ENCODE data around the gene SHLD1.
"Not testable (repeated sequence)": the region's sequence is repeated elsewhere in the genome, so short reads cannot be mapped to it uniquely, and the experiment has no call there.

The SHLD1 gene

DNA sequence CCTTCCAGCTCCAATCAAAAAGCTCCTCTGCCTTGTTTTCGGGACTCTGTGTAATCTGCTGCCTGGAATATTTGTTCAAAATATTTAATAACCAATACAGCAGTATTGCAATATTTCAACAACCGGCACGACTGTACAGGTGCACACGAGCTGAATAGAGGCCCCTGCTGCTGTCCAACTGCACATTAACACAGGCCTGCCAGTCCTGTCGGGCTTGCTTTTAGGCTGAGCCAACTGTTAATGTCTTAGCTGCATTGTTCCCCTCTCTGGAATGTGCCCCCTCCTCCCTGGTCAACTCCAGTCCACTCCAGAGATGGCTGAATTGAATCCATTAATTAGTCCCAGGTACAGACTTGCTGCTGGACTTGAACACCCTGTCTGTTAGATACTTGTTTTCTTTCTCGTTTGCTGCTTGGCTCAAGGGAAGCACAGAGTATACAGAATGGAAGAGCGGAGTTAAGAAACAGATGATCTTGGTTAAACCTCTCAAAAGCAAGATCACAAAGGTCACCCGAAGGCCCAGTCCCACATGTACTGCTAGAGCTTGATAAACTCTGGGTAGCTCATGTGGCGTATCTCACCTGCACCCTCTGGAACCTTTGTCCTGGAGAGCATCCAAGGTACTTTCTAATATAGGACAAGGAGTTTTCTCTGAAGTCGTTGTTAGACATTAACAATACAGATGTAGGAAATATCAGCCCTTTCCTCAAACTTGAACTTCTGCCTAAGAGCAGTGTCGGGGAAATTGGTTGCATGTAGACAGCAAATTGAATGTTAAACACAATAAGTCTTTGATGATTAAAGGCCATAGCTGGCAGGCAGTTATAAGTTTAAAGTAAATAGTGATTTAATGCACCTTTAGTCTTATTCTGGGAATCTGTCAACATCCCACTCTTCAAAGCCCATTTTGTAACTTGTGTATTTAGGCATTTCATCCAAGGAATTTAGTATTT is 31.9 kb downstream of the SHLD1 start:
- no peak for DNase-seq

DNA sequence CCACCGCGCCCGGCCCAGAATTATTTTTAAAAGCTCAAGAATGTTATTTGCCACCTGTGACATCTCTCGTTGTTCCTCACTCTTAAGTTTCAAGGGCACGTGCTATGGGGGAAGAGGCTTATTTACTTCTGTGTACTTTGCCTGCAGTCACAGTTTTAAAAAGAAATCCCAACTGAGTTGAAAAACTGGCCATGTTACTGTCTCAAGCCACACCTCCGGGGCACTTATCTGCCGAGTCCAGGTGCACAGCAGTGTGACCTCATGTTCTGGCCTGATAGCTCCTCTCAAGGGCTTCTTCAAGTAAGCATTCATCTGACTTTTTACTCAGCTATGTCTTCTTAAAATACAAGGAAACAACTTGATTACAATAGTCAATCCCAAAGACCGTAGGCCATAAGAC is 34.5 kb downstream of the SHLD1 start:
- DNase-seq = no peak

DNA sequence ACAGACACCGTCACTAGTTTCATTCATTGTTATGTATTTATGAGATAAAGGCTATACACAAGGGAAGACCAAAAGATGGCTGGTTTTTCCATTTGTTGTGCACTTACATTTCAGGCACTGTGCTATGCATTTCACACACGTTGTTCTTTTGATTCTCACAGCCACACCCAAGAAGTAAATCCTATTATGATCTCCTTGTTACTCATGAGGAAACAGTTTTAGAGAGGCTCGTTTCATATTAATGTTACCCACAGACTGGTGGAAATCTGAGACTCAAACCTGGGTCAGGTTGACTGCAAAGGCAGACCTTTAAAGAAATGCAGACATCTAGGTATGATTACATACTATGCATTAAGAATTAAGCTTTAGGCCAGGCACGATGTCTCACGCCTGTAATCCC is 34.9 kb downstream of the SHLD1 start:
- no peak for DNase-seq

GRCh38 chr20:5786930-5787795 is 37.0 kb downstream of the SHLD1 start:
- DNase-seq = no peak

- no peak for DNase-seq
These were observed 37.6 kb downstream of the SHLD1 start for GRCh38 chr20:5787796-5788165.

DNA sequence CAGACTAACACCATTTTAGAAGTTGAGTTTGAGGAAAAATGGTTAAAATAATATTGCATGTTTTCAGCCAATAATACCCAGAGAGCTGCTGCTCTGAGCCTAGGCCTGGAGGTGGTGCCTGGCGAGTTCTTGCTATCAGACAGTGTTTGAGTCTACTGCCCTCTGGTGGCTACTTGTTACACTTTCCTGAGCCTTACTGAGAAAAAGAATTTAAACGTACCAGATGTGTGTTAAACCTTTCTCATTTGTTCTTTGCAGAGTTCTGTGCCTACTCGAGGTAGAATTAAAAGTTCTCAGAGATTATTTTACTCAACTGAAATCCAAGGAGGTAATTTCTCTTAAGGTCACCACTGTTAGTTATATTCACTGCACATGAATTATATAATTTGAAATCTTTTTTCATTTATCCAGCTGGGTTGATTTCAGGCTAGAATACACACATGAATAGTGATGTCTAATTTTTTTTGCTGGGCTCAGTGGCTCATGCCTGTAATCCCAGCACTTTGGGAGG is 38.2 kb downstream of the SHLD1 start:
- DNase-seq = peak; percentile 1

GRCh38 chr20:5789827-5790226 is 39.6 kb downstream of the SHLD1 start:
- no peak for DNase-seq

DNA sequence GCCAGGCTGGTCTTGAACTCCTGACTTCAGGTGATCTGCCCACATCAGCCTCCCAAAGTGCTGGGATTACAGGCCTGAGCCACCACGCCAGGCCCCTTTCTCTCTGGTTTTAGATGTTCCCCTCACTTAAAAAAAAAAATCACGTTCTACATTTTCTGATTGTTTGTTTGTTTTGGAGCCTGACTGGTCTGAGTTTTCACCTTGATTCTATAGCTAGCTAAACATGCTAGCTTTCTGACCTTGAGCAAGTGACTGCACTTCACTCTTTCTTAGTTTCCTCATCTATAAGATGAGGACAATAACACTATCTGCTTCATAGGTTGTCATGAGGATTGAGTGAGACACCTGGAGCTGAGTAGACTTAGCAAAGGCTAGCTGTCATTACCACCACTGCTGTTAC is 43.7 kb downstream of the SHLD1 start:
- DNase-seq = no peak

DNA sequence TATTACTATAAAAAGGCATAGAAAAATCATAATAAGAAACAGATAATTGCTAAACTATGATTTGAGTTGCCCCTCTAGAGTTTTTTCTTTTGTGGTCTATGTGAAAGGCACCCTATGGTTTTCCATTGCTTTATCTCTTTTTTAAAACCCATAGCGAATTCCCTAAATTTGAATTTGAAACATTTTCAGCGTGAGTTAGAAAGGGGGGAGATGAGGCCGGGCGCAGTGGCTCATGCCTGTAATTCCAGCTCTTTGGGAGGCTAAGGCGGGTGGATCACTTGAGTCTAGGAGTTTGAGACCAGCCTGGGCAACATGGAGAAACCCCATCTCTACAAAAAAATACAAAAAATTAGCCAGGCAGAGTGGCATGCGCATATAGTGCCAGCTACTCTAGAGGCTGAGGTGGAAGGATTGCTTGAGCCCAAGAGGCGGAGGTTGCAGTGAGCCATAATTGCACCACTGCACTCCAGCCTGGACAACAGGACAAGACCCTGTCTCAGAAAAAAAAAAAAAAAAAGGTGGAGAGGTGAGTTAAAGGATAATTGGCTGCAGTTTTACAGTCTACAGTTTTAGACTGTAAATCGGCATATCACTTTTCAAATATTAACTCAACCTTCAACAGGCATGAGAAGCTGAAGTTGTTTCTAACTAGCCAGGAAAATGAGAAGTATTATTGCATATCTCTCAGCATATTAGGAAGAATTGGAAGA is 46.3 kb downstream of the SHLD1 start:
- no peak for DNase-seq

GRCh38 chr20:5797165-5797564 is 47.0 kb downstream of the SHLD1 start:
- DNase-seq = no peak

DNA sequence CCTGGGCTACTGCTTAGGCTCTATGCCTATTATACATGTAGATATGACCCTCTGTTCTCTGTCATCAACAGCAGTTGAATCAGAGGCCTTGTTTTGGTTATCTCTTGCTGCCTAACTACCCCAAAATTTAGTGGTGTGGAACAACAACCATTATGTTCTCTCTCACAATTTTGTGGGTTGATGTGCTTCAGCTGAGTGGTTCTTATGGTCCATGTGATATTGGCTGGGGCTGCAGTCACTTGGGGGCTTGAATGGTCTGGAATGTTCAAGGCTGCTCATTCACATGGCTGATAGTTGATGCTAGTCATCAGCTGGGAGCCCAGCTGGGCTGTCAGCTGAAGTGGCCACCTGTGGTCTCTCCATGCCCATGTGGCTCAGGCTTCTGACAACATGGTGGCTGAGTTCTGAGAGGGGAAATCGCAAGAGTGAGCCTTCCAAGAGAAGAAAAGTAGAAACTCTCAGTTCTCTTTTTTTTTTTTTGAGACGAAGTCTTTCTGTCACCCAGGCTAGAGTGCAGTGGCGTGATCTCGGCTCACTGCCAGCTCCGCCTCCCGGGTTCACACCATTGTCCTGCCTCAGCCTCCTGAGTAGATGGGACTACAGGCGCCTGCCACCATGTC is 47.8 kb downstream of the SHLD1 start:
- no peak for DNase-seq

GRCh38 chr20:5803754-5804303 is 53.6 kb downstream of the SHLD1 start:
- DNase-seq = not testable (repeated sequence)

GRCh38 chr20:5806457-5807263 is 56.5 kb downstream of the SHLD1 start:
- DNase-seq = no peak

GRCh38 chr20:5807431-5807830 is 57.2 kb downstream of the SHLD1 start:
- no peak for DNase-seq

DNA sequence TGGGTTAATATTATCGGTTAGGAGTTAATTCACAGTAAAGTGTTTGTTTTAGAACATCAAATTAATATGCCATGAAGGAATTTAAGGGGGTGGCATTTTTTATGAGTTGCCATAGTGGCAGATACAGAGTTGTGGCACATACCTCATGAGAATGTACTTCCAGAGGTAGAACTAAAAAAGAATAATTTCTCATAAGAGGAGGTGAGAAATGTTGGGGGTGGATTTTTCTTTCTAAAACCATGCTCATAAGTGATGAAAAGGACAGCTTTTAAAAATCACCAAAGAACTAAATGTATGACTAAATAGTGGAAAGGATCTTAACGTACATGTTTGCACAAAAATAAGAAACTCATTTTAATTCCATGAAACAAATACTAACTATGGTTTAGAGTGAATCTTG is 58.7 kb downstream of the SHLD1 start:
- no peak for DNase-seq

DNA sequence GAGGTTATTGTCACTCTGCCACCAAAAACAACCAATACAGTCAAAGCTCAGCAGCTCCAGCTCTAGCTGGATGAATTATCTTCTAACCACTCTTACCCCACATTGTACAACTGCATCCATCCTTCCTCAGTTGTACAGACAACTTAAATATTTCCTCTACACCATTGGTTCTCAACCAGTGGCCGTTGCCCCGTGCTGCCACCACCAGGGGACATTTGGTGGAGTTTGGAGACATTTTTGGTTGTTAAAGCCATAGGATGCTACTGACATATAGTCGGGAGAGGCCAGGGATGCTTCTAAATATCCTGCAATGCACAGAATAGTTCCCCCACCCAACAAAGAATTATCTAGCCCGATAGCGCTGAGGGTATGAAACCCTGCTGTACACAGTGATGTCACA is 59.3 kb downstream of the SHLD1 start:
- DNase-seq = no peak

DNA sequence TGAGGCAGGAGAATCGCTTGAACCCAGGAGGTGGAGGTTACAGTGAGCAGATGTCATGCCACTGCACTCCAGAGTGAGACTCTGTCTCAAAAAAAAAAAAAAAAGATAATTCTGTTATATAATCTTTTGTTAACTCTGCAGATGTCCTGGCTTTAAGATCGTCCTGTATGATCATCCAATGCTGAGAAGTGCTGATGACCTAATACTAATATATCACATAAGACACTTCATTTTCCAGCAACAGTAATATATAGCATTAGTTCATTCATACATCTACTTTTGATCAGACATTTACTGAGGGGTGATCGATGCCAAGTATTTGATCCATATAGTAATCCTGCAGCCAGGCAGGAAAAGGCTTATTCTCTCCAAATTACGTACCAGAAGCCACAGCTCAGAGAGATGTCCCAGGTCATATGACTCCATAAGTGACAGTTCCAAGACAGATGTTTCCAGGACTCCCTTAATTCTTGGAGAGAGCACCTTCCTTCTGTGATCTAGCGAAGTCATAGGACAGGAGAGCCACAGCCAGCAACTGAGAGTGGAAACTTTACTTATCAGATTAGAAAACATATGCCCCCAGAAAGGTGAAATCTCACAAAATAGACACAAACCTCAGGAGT is 60.7 kb downstream of the SHLD1 start:
- DNase-seq = no peak

- no peak for DNase-seq
These were observed 61.5 kb downstream of the SHLD1 start for GRCh38 chr20:5811746-5812145.

- DNase-seq = no peak
These were observed 68.1 kb downstream of the SHLD1 start for GRCh38 chr20:5818346-5818681.

DNA sequence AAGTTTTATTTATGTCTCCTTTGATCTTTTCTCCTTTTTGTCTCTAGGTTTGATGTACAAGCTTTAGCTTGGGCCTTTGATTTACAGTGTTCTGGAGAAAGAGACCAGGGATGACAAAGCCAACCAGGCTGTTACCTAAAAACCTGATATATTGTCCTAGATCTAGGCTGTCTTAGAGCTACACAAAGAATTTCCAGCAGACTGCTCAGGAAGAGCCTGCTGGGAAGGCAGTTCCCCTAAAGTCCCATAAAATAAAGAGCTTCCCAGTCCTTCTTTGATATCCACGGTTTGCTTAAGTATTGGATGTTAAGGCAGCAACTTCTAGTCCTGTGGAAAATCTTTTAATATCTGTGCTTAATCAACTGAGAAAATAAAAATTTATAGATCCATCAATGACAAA is 70.5 kb downstream of the SHLD1 start:
- no peak for DNase-seq

DNA sequence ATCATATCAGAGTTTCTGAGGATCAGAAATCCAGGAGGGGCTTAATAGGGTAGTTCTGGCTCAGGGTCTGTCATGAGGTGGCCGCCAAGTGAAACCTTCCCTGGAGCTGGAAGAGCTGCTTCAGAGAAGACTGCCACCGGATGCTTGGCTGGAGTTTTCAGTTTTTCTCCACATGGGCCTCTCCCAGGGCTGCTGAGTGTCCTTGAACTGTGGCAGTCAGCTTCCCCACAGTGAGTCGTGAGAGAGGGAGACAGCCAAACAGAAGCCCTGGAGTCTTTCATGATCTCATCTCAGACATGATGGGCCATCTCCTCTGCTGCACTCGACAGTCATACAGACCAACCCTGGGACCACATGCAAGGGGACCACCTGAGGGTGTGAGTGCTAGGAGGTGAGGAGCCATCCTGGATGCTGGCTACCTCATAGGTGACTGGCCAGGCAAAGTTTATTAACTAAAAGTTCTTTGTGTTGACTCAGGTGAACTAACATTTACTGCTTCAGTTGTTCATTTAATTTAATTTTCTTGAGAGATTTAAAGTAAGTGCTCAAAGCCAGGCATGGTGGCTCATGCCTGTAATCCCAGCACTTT is 71.5 kb downstream of the SHLD1 start:
- DNase-seq = no peak
